Fibroblast of lung (primary cell): ENCODE measurements around the gene MED31.

Experiments
- CTCF ChIP-seq, 2 donors: IDR thresholded peaks in 1 of 2; conservative IDR thresholded peaks in 1 of 2; 1 replicate in 1 of 2; 2 replicates in 1 of 2; pipeline ENCODE4 v1.5.1; 2011 to 2012; ENCODE audit warnings: low read length in 2 of 2, control low read depth in 1 of 2, inconsistent platforms in 1 of 2, low read depth in 1 of 2, mild to moderate bottlenecking in 1 of 2
- EZH2 ChIP-seq: IDR thresholded peaks from 2 replicates; pipeline ENCODE4 v1.5.1; 2012; ENCODE audit warnings: low read length, control low read depth, mild to moderate bottlenecking; ENCODE audit errors: missing control alignments

- TF ChIP-seq CTCF (conservative IDR thresholded peaks at IDR 0.05 in 1 of 2, IDR thresholded peaks at IDR 0.05 in 1 of 2; ENCODE audit: low read depth in 1 of 2, low read length in 2 of 2) (no peak), EZH2 (no peak)
Observed at GRCh38 chr17:6605142-6605541, 46.3 kb downstream of the MED31 start.
